HG03520 (cell line): ENCODE results near the gene EEF1A2.

ENCODE experiments used
- ATAC-seq: cut with Tn5 transposase; IDR thresholded peaks from one replicate; pipeline ENCODE4 v1.9.1; 2021; ENCODE audit warnings: mild to moderate bottlenecking, moderate library complexity; ENCODE audit not compliant: unreplicated experiment

EEF1A2 gene

DNA sequence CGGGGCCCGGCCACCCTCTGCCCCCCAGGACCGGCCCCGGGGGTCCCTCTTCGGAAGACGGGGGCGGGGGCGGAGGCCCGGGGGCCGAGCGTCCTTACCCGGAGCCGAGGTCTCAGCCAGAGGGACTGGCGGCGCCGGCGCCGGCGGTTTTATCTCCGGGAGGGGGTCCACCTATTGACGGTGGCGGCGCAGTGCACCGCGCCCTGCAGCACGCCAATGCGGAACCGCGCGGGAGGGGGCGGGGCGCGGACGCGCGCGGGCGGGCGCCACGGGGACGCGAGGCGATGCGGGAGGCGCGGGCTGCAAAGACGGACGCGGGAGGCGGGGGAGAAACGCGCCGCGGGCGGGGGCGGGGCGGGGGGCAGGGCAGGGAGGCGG, at the start of gene EEF1A2:
Gene EEF1A2 (minus strand): TSS at position 124 of the 378 bp plus-strand sequence. CDS start 1,320 bp downstream, outside the sequence.
- no peak for ATAC-seq

DNA sequence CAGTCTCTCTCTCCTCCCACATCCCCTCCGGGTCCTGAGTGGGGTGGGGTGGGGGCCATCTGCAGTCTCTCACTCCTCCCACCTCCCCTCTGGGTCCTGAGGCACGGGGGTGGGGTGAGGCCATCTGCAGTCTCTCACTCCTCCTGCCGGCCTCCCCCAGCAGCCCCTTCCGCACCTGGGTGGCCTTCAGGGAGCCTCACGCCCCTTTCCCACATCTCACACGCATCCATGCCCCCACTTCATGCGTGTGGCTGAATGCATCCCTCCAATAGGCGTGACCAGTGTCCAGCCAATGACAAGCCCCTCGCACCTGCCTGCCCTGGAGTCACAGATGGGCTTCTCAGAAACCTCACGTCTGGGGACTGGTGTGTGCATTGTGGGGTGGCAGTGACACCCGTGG, 49.7 kb upstream of the EEF1A2 start:
- ATAC-seq, result no peak

DNA sequence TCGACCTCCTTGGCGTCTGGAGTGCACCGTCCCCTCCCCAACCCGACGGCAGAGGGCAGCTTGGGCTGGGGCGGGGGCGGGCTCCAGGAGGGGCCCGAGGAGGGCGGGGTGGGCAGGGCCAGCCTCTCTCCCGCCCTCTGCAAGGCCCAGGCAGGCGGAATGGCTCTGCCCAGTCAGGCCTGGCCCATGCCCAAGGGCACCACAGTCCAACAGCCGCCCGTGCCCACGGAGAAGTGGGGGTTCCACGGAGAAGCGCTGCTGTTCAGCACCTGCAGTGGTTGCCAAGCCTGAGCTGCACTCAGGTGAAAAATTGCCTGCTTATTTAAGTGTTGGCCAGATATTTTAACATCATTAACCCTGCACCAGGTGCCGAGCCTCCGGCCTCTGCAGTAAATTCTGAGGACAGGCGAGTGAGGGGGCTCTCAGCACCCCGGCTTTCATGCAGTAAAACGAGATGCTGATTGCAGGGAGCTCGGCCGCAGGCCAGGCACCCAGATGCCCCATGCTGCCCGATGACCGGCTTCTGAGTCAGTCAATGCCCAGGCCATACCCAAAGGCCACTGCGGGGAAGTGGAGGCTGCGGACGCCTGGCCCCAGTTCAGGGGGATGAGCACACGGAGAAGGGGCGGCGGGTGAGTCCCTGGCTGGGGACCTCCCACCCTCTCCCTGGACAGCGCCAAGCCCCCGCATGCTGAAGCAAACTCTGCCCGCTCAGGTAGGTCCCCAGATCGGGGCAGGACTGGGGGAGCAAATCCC, 49.0 kb upstream of the EEF1A2 start, which contains the start of gene SRMS:
Gene SRMS (minus strand): TSS at position 25 of the 756 bp plus-strand sequence. CDS start 286 bp downstream, outside the sequence.
- ATAC-seq, result no peak

DNA sequence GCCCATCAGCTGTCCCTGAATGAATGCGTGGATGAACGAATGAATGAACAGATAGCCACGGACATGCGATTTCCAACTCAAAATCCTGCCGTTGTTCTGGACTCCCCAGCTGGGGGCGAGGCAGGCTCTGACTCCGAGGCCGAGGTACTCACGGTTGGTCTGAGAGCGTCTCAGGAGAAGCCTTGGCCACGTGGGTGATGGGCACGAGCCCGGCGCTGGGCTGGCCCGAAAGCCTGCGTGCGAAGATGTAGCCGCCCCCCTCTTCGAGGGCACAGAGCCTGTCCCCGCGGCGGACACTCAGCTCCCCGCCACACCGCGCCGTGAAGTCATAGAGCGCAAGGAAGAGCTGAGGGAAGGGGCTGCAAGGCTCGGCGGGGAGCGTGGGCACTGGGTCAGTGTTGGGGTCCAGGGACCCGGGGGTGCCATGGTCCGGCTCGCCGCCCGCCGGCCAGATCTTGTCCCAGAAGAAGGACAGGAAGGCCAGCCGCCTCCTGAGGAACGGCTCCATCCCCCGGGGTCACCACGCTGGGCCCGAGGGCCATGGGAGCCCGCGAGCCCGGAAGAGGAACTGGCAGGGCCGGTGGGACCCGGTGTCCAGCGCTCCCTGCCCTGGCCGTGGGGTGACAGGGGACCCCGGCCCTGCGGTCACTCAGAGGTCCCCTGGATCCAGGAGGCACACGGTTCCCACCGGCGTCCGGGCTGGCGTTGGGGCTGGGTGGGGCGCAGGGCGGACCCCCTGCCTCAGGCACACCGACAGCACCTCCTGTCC, 48.3 kb upstream of the EEF1A2 start:
- ATAC-seq, result no peak

DNA sequence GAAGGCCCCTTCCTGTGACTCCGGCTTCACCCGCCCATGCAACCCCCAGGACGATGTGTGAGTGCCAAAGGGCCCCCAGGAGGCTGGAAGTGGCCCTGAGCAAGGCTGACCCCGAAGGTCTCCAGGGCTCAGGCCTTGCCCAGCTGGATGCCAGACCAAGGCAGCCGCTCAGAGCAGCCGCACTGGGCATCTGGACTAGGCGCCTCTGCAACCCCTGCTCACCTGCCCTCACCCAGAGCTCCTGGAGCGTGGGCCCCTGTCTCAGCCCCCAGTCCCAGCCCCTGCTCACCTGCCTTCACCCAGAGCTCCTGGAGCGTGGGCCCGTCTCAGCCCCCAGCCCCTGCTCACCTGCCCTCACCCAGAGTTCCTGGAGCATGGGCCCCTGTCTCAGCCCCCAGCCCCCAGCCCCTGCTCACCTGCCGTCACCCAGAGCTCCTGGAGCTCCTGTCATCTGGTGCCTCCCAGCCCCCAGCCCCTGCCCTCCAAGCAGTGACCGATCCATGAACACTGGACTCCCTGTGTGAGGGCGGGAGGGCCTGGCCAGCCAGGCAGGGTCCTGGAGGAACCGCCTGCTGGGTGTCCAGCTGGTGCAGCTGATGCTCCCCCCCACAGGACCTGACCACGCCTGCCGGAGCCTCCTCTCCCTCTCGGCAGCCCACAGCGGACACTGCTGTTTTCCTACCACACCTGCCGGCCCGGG, 47.5 kb upstream of the EEF1A2 start:
- no peak for ATAC-seq

DNA sequence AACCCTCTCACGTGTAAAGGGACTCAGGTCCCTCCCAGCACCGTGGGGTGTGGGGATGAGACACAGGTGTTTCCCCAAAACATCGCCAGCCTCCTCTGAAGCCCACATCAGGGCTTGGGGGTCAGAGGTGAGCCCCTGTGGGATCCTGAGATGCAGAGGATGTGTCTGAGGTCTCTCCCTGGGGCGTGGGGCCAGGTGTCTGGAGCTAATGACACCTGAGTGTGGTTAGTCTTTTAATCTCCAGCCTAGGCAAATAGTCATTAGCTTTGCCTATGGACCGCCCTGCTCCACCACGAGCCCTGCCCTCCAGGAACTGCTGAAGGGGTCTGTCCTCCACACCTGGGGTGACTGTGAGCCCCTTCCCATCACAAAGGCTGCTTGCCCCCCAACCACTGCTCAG, 46.9 kb upstream of the EEF1A2 start:
- ATAC-seq, result no peak

DNA sequence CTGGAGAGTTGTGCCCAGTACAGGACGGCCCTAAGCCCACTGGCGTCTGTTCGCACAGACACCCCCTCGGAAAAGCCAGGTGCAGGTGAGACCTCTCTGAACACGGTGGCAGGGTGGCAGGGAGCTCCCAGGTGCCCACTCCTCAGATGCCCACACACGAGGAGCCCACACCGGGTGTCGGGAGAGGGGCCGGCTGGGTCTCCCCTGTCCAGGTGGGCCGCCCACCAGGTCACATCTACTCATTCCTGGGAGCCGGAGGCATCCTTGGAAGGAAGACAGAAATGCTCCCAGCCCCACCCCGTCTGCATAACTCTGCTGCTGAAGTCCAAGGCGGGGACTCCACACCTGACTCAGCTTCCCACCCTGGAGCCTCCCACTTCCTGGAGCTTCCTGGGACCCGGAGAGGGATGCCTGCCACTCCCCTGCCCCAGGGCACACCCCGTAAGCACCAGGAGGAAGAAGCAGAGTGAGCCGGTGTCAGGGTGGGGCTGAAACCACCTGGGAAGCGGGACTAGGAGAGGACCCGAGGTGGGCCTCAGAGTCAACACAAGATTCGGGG, 46.2 kb upstream of the EEF1A2 start:
- no peak for ATAC-seq

DNA sequence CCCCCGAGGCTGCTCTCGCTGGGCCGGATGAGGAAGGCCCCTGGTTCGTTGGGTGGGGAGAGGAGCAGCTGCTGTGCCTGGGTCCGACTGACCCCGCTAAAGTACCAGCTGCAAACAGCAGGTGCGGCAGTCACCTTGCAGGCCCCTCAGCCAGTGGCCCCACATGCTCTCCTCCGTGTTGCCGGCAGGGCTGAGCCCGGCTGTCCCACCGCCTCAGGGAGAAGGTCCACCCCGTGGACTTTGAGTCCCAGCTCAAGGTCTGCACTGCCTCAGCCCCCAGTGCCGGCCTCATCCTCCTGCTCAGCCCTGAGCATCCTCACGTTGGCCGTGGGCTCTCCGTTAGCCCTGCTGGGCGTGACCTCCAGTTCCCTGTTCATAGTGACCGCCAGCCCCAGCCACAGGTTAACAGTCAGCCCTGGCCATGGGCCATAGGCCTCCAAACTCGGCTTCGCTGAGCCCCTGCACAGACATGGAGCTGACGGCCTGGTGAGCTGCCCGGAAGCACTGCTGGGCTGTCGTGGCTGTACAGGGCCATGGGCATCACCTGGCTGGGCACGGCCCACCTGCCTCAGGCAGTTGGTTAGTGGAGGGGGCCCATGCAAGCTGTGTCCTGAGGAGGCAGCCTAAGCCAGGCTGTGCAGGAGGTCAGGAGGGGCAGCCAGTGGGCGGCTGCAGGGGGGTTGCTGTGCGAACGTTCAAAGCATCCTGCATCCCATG, 45.5 kb upstream of the EEF1A2 start:
- no peak for ATAC-seq

DNA sequence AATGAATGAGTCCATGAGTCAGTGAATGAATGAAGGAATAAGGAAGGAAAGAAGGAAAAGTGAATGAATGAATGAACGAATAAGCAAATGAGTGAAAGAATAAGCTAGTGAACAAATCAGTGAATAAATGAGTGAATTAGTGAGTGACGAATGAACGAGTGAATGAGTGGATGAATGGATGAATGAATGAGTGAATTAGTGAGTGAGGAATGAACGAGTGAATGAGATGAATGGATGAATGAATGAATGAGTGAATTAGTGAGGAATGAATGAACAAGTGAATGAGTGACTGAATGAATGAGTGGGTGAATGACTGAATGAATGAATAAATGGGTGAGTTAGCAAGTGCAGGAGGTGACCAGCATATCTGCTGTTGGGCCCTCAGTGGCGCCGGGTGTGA, 44.9 kb upstream of the EEF1A2 start:
- no peak for ATAC-seq

DNA sequence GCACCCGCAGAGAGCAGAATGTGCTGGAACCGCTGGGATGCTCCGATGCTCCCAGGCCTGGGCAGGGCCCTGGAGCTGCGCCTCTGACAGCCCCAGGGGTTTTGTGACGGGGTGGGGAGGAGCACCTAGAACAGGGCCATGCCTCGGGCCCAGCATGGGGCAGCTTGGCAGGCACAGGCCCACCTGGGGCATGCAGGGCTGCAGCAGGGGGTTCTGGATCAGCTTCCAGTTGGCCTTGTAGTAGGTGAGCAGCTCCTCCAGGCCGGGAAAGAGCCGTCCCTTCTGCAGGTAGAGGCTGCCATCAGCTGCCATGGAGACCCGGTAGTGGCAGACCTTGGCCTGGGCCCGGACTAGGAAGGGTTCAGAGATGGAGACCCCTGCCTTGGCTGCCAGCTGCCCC, 44.2 kb upstream of the EEF1A2 start:
- ATAC-seq, result no peak

DNA sequence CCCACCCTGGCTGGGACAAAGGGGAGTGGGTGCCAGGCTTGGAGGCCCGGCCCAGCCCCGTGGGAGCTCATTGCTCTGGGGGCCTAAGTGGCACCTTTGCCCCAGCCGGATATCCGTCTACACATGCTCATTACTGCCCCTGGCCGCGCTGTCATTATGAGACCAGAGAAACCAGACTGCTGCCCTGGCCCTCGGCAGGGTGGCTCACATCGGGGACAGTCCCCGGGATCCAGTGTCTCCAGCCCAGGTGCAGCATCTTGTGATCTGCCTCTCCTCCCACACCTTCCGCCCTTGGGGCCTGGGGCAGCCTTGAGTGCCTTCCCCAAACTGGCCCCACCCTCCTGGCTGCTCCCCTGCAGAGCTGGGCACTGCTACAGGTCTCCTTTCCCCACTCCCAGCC, 43.8 kb upstream of the EEF1A2 start:
- ATAC-seq, result no peak

DNA sequence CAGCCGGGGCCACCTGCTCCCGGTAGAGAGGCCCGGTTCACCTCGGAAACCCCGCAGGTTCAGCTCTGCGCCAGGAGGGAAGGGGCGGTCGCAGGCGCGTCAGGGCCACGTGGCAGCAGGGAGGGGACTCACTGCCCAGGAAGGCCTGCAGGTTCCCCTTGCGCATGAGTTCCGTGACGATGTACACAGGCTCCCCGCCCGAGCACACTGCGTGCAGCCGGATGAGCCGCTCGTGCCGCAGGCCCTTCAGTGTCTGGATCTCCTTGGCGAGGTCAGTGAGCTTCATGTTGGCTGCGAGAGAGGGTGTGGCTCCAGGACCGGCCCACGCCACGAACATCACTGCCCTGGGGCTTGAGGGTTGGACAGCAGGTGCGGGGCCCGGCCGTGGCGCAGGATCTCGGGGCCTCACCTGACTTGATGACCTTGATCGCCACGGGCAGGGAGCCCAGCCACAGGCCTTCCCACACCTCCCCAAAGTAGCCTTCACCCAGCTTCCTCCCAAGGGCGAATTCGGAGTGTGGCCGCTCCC, 43.2 kb upstream of the EEF1A2 start:
- ATAC-seq, result no peak

DNA sequence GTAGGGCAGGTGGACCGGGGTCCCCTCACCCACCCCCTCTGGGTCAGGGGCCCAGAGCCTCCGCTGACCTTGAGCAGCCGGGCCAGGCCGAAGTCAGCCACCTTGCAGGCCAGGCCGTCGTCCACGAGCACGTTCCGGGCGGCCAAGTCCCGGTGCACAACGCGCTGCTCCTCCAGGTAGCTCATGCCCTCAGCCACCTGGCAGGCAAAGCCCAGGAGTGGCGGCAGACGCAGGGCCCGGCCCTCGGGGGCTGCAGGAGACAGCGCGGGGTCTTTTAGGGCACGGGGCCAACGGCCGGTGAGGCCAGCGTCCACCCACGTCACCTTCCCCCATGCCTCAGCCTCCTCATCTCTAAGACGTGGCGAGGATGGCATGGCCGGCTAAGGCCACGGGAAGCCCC, 42.5 kb upstream of the EEF1A2 start:
- ATAC-seq, result no peak

DNA sequence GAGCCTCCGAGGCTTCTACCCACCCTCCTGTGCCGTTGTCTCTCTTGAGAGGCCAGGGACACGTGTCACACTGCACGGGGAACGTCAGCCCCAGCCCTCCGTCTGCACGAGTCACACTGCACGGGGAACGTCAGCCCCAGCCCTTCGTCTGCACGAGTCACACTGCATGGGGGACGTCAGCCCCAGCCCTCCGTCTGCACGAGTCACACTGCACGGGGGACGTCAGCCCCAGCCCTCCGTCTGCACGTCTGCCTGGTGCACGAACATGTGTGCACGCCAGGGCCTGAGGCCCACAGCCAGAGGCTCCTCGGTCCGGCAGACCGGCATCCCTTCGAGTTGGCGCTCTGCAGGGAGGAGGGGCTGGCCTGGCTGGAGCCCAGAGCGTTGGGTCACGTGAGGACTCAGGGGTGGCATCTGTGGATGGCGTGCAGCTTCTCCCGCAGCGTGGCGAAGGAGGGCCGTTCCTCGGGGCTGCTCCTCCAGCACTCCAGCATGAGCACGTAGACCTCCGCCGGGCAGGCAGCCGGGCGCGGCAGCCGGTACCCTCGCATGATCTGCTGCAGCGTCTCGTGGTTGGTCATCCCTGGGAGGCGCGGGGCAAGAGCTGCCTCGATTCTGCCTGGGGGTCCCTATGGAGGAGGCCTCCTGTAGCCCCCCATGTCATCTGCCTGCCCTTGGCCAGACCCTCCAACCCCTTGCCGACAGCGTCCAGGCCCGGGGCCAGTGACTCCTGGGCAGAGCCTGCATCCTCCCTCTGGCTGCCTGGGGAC, 41.7 kb upstream of the EEF1A2 start:
- no peak for ATAC-seq

DNA sequence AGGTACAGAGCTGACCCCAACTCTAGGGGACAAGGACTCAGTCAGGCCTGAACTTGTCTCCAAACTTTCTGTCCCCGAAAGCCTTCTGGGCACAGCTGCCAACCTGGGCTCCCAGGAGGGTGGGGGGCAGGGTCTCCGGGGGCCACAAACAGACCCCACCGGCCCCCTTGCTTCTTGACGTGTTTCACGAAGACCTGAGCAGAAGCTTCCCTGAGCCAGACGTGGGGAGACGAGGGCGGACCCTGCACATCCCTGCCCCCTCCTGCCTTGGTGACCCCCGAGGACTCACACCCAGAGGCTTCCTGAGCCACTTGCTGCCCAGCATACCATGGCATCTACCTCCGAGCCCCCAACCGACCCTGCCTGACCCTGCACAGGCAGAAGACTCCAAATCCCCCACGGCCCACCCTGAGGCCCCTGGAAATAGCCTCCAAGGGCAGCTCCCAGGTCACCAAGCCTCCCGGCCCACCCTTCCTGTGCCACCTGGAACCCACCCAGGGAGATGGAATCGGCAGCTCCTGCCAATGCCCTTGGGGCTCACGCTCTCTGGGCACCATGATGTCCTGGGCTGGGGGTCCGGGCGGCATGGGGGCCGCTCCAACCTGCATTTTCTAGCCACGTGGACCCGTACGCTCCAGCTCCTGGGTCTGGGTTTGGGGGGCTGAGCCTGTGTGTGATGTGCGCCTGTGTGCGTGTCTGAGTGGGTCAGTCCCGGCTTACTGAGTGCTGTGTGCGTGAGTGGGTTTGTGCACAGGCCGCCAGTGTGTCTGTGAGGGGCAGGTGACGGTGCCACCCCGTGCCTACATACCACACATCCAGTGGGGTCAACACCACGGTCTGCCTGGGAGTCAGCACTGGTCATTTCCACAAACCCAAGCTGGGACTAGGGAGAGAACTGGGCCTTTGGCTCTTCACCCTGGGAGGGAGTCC, 40.8 kb upstream of the EEF1A2 start:
- no peak for ATAC-seq

DNA sequence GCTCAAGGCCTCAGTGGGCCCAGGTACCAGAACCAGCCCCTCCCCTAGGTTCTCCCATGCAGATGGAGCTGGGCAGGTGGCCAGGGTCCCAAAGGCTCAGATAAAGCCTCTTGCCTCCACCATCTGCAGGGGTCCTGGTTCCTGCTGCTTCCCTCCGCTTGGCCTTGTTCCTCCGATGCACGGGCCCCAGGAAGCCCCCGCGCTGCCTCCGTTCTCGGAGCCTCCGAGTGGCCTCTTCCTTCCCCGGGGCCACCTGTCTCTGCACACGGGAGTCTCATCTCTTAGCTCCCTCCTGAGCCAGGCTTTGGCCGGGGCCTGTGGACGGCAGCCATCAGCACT, 40.2 kb upstream of the EEF1A2 start:
- ATAC-seq, result no peak

DNA sequence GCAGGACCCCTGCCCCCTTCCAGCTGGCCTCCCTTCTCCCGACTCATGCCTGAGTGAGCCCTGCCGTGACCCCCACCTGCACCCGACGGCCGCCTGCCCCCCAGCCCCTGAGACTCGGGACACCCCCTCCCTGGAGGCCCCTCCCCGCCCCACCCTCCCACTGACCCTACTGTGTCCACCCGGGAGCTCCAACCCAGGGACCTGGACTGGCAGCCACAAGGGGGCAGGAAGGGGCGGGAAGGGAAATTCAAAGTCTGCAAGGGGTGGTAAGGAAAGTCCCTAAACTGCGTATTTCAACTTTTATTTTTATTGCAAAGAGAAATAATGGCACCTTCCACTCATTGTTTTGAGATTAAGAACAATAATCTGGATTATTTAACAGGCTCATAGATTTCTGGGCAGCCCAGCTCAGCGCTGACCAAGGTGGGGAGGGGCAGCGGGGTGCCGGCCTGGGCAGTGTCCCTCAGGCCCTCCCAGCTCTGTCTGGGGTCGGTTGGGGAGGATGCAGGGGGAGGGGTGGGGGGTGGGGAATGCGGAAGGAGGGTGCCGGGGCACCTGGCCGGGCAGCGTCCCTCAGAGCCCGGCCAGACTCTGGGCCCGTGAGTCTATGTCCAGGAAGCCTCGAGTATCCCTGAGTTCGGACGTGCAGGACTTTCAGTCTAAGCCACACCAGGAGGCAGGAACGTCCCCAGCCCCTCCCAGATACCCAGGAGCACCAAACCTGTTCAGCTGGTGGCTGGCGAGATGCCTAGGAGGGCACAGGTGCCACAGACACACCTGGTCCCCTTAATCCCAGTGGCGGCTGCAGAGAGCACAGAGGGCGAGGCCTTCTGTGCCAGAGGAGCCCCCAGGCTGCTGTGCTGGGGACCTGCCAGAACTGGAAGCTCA, 39.6 kb upstream of the EEF1A2 start:
- ATAC-seq, result no peak
